Measurements from ENCODE around the gene WDR20. TPM values are rescaled to one million over a fixed set of nuclear protein-coding genes. Genes with fewer than 3 reads are reported as not detected.

The WDR20 gene
- total and polyA plus RNA-seq, 2 of the 8 experiments (the other 6 are each of a cell fraction or from before 2014, with no cell fraction given): 11.2 to 26.7 TPM

DNA sequence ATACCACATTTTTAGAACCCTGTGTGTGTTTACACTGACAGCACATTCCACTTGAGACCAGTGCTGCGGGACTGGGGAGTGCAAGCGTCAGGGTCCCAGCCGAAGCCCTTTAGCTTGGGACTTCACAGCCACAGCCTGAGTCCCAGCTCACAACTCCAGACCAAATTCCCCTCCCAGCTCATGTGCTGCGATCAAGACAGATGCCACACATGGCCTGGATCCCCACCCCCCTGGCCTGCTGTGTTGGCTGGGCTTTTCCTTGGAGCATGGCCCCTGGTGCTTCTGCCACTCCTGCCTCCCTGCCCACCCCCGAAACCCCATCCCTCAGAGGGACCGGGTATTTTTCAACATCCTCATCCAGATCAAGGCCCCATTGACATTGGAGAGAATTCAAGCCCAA lies 63.7 kb downstream of the WDR20 start:
- Histone ChIP-seq H3K4me3 (ENCODE audit: extremely low read depth in 1 of 4, insufficient read depth in 2 of 4, low read depth in 3 of 4, low read length in 4 of 4) (no peak overlapping the region), H4K5ac (ENCODE audit: insufficient read length, low read depth, low read length) (no peak overlapping the region), H3K79me2 (ENCODE audit: control insufficient read depth in 1 of 2, insufficient read depth in 2 of 2, low read length in 2 of 2) (peaks cover 0 to 17% of the 10 kb centered on the region in 2 experiments; a peak in 1 of 4 replicates), H2BK5ac (ENCODE audit: low read depth, low read length) (no peak overlapping the region), H3K4me2 (ENCODE audit: insufficient read depth in 1 of 2, low read depth in 2 of 2, low read length in 2 of 2) (no peak overlapping the region), H3K4ac (replicated peaks; ENCODE audit: insufficient read length, low read depth, low read length) (no peak overlapping the region), H3K27ac (ENCODE audit: low read depth, low read length) (no peak overlapping the region), H3K18ac (ENCODE audit: extremely low read depth, low read length) (no peak overlapping the region), H2BK20ac (ENCODE audit: low read length) (no peak overlapping the region), H2BK12ac (ENCODE audit: low read depth, low read length) (no peak overlapping the region), H3K36me3 (ENCODE audit: control insufficient read depth in 2 of 4, insufficient read depth in 4 of 4, low read length in 3 of 4) (peaks cover 0 to 15% (median 2%) of the 10 kb centered on the region in 4 experiments; a peak in 3 of 8 replicates), H2AFZ (ENCODE audit: low read length) (no peak overlapping the region), H4K91ac (replicated peaks; ENCODE audit: insufficient read length, low read length) (no peak overlapping the region), H3K27me3 (replicated peaks in 1 of 4; ENCODE audit: control insufficient read depth in 3 of 4, extremely low read depth in 1 of 4, insufficient read depth in 3 of 4, low read length in 3 of 4) (no peaks in the 10 kb centered on the region), H3K56ac (replicated peaks; ENCODE audit: insufficient read length, low read depth, low read length) (no peak overlapping the region), H2BK120ac (replicated peaks; ENCODE audit: low read depth, low read length) (no peak overlapping the region), H4K20me1 (replicated peaks in 1 of 2; ENCODE audit: control insufficient read depth in 1 of 2, insufficient read depth in 2 of 2, low read length in 2 of 2) (peaks cover 2 to 21% of the 10 kb centered on the region in 2 experiments), H3K23me2 (ENCODE audit: low read depth, low read length) (no peaks in the 10 kb centered on the region), H2BK15ac (ENCODE audit: low read length) (no peak overlapping the region), H3K9ac (replicated peaks in 1 of 4; ENCODE audit: extremely low read depth in 1 of 4, low read depth in 3 of 4, low read length in 3 of 4) (no peak overlapping the region), H3K14ac (ENCODE audit: insufficient read length) (no peak overlapping the region), H3K9me3 (ENCODE audit: insufficient read depth in 2 of 2, low read depth in 1 of 2, low read length in 1 of 2) (no peaks in the 10 kb centered on the region), H2AK5ac (ENCODE audit: low read depth, low read length) (no peak overlapping the region), H4K8ac (ENCODE audit: extremely low read depth, insufficient read depth, low read length) (no peak overlapping the region), H3K23ac (ENCODE audit: insufficient read length) (no peak overlapping the region), H3K79me1 (ENCODE audit: low read depth, low read length) (peaks cover 10% of the 10 kb centered on the region), H3K4me1 (replicated peaks in 1 of 4; ENCODE audit: control insufficient read depth in 3 of 4, insufficient read depth in 4 of 4, low read length in 3 of 4) (no peaks in the 10 kb centered on the region)
- FAIRE-seq: no peak
- CTCF ChIA-PET (ENCODE audit: partially characterized antibody): interaction anchor here (1.5 to 1.6 kb wide), 2 partner anchors 16 to 111 kb away, joined by 3 to 7 read pairs; no protein-coding TSS in a partner anchor
- POLR2A ChIA-PET (ENCODE audit: partially characterized antibody): no interaction called here
- TF ChIP-seq MAX (IDR thresholded peaks at IDR 0.05) (no peak), EP300 (IDR thresholded peaks at IDR 0.05; ENCODE audit: borderline replicate concordance in 1 of 2, low read depth in 2 of 2, low read length in 2 of 2) (no peak), MAFK (IDR thresholded peaks at IDR 0.05; ENCODE audit: low read depth, low read length) (no peak), YY1 (IDR thresholded peaks at IDR 0.05; ENCODE audit: low read depth, low read length) (no peak)
- DNase-seq (ENCODE audit: low read depth in 1 of 2, low spot score in 2 of 2): no peak
- WGBS, 2 experiments (ENCODE audit: extremely low coverage in 1 of 2, insufficient coverage in 1 of 2, insufficient read length in 1 of 2, insufficient replicate concordance in 2 of 2, low coverage in 1 of 2, low lambda C conversion rate in 2 of 2, missing lambda C conversion rate in 1 of 2): 88% methylated on average over 6 of the region's 6 CpGs; no CpG with 5 or more reads in 1 of the 2 experiments
